H1 (cell line): ENCODE results near the gene BEST1. TPM values are rescaled to one million over a fixed set of nuclear protein-coding genes. Genes with fewer than 3 reads are reported as not detected.

ENCODE experiments used
- CBX8 ChIP-seq: fragments of 300-800, 300-1000 bp; sonication (generic); IDR thresholded peaks from 2 replicates; pipeline ENCODE4 v1.7.1; 2016; ENCODE audit warnings: low read depth, low read length, borderline replicate concordance
- JUN ChIP-seq: IDR thresholded peaks from 2 replicates; pipeline ENCODE4 v1.6.1; 2011; ENCODE audit warnings: low read depth, mild to moderate bottlenecking, improper control_type of control experiment, low read length
- NANOG ChIP-seq: IDR thresholded peaks from 2 replicates; pipeline ENCODE4 v1.6.1; 2011; ENCODE audit warnings: low read length, low read depth, mild to moderate bottlenecking, inconsistent platforms; ENCODE audit not compliant: insufficient read depth, poor library complexity, severe bottlenecking
- POU5F1 ChIP-seq: IDR thresholded peaks from 2 replicates; pipeline ENCODE4 v1.6.1; 2011; ENCODE audit warnings: low read depth, mild to moderate bottlenecking, low read length, moderate library complexity
- SIN3A ChIP-seq, 2 experiments: IDR thresholded peaks in 1 of 2; conservative IDR thresholded peaks in 1 of 2; 2 replicates each; pipeline ENCODE4 v1.6.1; 2011 to 2012; ENCODE audit warnings: low read length in 2 of 2, improper control_type of control experiment in 1 of 2, low read depth in 1 of 2, mild to moderate bottlenecking in 1 of 2
- TAF7 ChIP-seq: optimal IDR thresholded peaks from 2 replicates; pipeline ENCODE3; 2011; ENCODE audit warnings: low read depth, mild to moderate bottlenecking, inconsistent platforms, low read length, moderate library complexity, borderline replicate concordance
- polyA plus RNA-seq, 7 experiments: library from polyadenylated mRNA; depleted of rRNA in 3 of 7; stranded (reverse) in 5 of 7; unstranded in 2 of 7; fragments of >200 nt in 5 of 7; fragments of 200-250 nt in 2 of 7; gene quantifications; 1 replicate in 5 of 7; 2 replicates in 1 of 7; 4 replicates in 1 of 7; pipeline versions ENCODE4 v1.2.1 to v1.2.3, GENCODE V29; 2011 to 2013; ENCODE audit warnings: missing spikeins in 2 of 7, mixed read lengths in 2 of 7
- total RNA-seq: library from RNA; stranded (reverse); fragmentation: NEBNext Ultra II Directional; extraction: Animal tissue kit (Norgen Biotek cat#: 25700); gene quantifications from 2 replicates; pipeline ENCODE4 v1.2.1, GENCODE V29; 2021

BEST1 gene
- total and polyA plus RNA-seq, 2 of the 8 experiments (the other 6 are each of a cell fraction or from before 2014, with no cell fraction given), result 0.22 to 0.62 TPM

GRCh38 chr11:61911701-61912529, 38.2 kb upstream of the BEST1 start (continued):
- TF ChIP-seq TAF7, result no peak
- TF ChIP-seq CBX8, result no peak
- TF ChIP-seq SIN3A (conservative IDR thresholded peaks at IDR 0.05 in 1 of 2, IDR thresholded peaks at IDR 0.05 in 1 of 2; ENCODE audit: low read depth in 1 of 2, low read length in 2 of 2), result no peak
- no peak for TF ChIP-seq POU5F1
- no peak for TF ChIP-seq JUN
- TF ChIP-seq NANOG, result no peak
